ENCODE results near the gene TYW1.
"Not testable (repeated sequence)": the region's sequence is repeated elsewhere in the genome, so short reads cannot be mapped to it uniquely, and the experiment has no call there.

Gene TYW1

DNA sequence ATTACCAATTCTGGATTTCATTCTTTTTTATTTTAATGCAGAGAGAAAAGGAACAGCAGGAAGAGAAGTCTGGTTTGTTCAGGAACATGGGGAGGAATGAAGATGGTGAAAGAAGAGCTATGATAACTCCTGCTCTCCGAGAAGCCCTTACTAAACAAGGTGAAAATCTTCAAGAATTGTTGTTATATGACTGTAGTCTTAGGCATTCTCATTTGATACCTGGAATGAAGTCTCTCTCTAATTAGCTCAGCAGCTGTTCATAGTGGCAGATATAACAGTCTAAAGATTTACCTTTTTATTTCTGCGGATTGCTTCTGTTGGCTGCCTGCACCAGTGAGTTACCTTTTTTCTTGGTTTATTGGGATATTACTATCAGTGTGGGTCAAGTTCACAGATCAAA lies 53.3 kb downstream of the TYW1 start:
- DNase-seq = not testable (repeated sequence)

DNA sequence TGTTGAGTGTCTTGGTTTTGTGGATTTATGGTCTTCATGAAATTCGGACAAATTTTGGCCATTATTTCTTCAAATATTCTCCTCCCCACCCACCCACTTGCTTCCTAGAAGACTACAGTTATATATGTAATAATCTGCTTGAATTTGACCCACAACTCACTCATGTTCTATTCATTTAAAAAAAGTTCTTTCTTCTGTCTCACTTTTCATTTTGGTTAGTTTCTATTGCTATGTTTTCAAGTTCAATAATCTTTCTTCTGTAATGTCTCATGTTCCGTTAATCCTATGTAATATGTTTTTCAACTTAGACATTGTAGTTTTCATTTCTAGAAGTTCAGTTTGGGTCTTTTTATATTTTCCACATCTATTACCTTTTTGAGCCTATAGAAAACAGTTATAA lies 55.5 kb downstream of the TYW1 start:
- peak; percentile 45 for DNase-seq

DNA sequence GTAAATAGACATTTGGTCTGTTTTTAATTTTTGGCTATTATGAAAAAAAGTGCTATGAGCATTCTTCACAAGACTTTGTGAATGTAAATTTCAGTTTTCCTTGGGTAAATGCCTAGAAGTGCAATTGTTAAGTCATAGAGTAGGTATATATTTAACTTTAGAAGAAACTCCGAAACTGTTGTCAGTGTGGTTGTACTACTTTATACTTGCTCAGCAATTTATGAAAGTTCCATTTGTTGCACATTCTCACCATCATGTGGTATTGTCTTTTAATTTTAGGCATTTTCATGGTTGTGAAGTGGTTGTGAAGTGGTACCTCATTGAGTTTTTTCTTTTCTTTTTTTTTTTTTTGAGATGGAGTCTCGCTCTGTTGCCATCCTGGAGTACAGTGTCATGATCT lies 60.0 kb downstream of the TYW1 start:
- no peak for DNase-seq

DNA sequence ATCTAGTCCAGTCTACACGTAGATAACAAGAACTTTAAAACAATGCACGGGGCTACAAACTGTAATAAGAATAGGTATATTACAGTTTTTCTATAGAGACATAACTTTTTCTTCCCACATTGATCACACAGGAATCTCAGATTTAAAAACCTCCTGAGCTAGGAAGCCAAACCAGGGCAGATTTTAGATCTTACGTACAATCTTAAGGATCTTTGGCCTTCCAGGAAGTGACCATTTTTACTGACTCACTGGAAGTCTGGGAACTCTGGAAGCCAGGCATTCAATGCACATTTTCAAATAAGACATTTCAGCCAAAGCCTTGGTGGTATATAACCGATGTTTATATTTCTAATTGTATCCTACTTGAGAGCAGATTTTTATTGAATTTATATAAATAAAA lies 64.7 kb downstream of the TYW1 start:
- not testable (repeated sequence) for DNase-seq

DNA sequence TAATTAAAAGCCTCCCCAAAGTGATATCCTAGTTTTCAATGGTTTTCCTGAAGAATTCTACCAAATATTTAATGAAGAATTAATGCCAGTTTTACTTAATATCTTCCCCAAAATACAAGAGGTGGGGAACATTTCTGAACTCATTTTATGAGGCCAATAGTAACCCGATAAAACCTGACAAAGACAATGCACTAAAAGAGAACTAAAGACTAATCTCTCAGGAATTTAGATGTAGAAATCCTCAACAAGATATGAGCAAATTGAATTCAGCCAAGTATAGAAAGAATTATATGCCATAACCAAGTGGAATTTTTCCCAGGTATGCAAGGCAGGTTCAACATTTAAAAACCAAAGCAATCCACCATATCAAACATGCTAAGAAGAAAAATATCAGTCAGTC lies 66.2 kb downstream of the TYW1 start:
- DNase-seq = not testable (repeated sequence)

DNA sequence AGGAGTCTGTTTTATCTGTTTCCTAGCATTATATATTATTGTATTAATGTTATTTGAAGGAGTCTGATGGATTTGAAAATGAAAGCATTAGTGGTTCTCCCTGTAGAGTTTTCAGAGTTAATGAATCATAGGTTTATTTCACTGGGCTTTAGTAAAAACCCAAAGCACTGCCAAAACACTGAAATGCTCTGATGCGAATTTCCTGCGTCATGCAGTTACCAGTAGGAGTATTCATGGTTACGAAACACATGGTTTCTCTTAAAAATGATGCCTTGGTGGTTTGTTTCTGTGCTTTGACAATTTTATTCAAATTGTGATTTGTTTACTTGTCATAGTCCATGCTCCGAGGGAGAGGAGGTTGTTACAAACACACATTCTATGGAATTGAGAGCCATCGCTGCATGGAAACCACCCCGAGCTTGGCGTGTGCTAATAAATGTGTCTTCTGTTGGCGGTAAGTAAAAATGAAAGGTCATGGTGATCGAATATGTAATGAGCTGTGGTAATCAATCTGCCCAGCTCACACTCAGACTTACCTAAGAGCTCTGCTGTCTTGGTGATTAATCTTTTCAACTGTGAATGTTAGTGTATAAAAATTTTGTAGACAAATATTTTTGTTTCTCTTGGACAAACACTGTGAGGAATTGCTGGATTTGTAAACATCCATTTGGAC lies 70.5 kb downstream of the TYW1 start:
- DNase-seq = peak; percentile 20

DNA sequence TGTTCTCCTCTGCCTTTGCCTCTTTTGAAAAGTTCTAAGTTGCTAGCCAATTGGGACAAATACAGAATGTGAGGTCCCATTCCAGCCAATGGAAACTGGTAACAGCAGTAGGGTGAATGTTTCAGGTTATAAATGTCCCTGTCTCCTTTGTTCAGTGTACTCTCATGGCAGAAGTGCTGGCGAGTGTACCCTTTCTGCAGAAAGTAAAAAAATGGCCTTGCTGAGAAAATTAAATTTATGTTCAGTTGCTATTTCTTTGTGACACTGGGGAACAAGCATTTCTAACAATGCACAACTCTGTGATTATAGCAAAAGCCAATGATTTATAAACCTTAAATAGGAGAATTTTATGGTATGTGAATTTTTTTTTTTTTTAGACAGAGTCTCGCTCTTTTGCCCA lies 79.5 kb downstream of the TYW1 start:
- not testable (repeated sequence) for DNase-seq

DNA sequence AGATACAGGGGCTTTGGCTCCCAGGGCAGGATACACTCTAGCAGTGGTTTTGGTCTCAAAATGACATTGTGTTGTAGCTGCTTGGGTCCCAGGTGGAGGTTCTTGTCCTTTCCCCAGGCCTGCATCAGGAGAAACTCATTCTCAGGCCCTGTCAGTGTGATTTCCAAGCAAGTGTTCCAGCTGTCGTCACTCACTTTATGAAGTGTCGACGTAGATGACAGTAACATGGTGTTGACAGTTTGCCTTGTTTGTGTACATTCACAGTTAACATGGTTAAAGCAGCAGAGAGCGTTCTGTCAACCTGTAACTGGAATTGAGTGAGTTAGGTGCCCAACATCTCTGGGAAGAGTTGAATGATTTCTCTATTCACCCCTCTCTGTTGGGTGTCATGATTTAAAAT lies 86.2 kb downstream of the TYW1 start:
- not testable (repeated sequence) for DNase-seq

DNA sequence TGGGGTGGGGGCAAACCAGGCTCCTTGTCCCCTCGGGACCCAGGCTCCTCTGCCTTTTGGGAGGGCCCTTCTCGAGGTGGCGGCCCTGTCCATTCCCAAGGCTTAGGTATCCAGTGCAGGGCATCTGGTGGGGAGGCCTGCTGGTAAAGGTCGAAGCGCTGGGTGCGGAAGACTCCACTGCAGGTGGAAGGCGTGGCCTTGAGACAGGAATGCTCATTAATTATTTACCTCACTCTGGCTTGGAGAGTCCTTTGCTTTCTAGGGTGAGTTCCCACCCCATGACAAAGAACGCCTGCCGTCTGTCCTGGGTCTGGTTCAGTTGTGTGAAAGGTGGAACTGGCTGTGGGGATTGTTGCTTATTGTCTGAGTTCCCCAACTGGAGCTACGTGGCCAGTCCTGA lies 92.6 kb downstream of the TYW1 start:
- DNase-seq = not testable (repeated sequence)

DNA sequence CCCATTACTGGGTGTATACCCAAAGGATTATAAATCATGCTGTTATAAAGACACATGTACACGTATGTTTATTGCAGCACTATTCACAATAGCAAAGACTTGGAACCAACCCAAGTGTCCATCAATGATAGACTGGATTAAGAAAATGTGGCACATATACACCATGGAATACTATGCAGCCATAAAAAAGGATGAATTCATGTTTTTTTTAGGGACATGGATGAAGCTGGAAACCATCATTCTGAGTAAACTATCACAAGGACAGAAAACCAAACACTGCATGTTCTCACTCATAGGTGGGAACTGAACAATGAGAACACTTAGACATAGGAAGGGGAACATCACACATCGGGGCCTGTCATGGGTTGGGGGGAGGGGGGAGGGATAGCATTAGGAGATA lies 94.4 kb downstream of the TYW1 start:
- not testable (repeated sequence) for DNase-seq

DNA sequence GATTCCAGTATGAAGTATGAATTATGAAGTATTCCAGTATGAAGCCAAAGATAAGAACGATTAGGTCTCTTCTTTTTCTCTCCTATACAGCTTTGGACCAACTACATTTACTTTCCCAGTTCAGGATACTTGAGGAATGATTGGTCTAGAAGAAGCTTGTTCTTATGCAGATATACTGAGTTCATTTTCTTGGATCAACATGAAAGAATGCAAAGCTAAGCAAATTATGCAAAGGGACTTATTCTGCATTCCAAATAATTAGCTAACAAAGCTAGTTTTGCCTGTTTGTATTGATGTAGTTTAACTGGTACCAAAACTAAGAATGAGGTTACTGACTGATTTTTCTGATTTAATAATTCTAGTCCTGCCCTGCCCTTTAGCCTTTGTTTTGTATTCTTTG lies 101.4 kb downstream of the TYW1 start:
- not testable (repeated sequence) for DNase-seq

DNA sequence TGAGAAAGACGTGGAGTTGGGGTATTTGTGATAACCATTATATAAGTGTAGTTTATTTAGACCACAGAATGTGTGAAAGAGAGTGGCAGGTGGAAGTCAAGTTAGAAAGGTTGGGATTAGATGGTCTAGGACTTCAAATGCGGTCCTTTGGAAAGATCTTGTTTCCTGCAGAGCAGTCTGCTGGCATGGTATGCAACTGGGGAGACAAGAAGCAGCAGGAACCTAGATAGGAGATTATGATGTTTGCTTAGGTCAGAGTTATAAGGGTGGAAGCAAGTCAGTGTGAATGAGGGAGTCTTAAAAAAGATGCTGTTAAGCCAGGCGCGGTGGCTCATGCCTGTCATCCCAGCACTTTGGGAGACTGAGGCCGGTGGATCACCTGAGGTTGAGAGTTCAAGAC lies 102.8 kb downstream of the TYW1 start:
- not testable (repeated sequence) for DNase-seq

DNA sequence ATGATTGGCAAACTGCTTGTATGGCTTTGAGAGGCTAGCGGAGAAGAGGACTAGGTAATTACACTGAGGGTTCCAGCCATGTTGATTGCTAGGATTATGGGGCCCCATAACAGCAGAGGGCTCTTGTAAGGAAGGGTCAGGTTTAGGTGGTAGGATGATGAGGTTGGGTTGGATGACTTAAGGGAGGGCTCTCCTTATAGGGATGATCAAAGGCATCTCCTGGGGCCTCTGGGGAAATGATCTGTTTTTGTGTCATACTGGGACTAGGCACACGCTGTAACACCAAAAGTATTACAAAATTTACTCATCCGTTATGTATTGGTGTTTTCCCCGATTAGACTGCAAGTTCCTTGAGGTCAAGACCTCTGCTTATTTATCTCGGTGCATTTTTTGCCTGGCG lies 103.4 kb downstream of the TYW1 start:
- not testable (repeated sequence) for DNase-seq

DNA sequence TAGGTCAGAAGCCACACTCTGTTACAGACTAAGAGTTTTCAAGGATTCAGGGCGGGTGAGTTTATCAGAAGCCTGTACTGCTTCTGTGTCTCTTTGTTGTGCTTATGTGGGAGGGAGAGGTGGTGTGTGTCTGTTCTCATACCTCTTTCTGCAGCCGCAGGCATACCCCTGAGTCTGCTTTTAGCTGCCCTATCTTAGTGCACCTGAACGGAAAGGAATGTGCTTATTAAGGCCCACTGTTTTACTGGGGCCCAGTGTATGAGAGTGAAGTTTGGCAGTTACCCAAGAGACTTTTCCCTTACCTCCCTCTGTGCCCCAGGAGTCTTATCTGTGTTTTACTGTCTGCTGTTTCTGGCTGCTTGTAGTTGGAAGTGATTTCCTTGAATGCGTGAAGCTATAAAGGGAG lies 104.3 kb downstream of the TYW1 start:
- no peak for DNase-seq

DNA sequence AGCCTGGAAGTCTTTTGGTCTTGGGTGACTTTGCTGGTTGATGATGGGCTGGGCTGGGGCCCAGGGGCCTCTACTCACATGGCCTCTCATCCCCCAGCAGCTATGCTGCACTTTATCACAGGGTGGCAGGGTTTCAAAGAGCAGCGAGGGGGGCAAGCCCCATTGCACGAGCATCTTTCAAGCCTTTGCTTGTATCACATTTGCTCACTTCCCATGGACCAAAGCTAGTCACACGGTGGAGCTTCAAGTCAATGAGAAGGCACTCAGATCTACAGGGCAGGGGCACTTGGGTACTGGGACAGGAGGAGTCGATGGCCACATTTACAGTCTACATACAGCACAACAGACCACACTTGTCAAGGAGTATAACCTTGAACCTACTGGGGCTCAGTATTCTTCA lies 108.3 kb downstream of the TYW1 start:
- DNase-seq = not testable (repeated sequence)

DNA sequence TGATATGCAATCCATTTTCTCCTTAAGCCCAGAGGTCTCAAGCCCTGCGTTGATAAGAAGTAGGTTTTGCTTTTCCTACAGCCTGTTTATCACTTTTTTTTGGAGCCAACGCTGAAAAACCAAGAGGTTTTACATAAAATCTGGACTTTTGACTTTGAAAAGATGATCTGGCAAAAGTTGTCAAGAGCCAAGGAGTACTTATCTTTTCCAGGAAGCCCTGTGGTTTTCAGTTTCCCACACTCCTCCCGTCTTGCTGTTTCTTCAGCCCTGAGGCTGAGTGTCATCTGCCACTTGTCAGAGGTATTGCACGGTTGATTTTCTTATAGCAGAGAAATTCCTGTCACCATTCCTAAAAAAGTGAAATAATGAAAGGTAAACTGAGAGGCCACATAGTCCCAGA lies 108.7 kb downstream of the TYW1 start:
- DNase-seq = peak; percentile 26

DNA sequence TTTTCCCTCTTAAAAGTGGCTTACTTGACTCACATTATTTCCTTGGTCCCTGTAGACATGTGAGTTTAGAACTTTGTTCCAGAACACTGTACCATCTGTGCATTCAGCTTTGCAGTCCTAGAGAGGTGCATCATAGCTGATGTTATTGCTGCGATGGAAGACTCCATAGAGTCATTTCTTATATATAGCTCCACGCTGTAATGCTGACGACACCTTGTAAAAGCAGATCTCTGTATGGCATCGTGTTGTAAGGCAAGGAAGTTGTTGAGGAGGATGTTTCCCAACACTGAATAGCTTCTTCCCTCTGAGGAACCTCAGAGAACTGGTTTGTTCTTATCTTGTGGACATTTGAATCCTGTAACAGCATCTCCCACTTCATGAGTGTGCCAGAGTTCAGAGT lies 109.6 kb downstream of the TYW1 start:
- DNase-seq = not testable (repeated sequence)

DNA sequence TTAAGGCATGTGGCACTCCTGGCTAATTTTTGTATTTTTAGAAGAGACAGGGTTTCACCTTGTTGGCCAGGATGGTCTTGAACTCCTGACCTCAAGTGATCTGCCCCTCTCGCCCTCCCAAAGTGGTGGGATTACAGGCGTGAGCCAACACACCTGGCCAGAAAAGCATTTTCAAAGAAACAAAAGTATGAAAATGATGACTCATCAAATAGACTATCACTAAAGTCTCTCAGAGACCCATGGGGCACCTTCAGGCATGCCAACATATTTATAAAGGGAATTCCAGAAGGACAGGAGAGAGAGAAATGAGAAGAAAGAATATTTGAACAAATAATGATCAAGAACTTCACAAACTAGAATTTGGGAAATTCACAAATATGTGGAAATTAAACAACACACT lies 114.7 kb downstream of the TYW1 start:
- not testable (repeated sequence) for DNase-seq

DNA sequence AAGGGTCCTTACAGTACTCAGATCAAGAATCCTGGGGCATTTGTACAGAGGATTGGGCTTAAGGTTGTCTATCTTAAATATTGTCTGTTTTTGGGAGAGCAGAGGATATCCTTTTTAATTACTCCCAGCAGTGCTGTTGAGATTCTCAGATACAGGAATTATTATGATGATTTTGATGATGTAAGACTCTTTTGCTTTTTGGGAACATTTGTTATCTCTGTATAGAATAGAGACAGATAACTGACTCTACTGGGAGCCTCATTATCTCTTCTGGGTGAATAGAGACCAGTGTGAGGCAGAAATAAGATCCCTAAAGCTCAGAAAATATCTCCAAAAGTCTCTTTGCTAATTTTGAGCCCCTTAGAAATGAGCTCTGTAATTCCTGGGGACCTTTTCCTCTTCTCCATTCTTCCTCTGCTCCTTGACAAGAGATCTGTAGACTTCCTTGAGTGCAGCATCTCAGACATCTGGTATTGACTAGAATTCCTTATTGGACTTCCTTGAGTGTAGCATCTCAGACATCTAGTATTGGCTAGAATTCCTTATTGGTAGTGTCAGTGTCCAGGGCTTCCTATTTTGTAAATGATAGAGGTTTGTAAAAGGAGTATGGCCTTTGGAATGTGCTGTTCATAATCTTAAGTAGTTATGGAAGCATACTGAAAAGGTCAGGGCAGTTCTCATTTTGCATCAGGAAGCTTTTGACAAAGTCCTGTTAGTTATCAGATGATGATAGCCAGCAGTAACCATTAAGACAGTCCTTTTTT lies 118.0 kb downstream of the TYW1 start:
- not testable (repeated sequence) for DNase-seq

DNA sequence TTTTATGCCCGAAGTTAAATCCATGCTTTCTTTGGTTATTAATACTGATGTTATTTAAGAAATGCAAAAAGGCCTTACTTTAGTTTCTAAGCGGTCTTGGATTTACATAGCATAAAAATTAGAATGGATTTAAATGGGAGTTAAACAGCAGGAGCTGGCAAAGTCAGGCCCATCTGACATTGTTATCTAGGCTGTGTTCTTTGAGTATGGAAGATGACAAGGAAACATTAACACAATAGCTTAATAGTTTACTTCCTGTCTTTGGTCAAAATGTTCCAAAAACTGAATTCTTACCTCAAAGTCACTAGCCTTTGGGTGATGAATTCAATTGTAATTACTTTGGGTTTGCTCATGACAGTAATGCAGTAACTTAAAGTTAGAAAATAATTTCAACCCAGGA lies 123.9 kb downstream of the TYW1 start:
- not testable (repeated sequence) for DNase-seq

DNA sequence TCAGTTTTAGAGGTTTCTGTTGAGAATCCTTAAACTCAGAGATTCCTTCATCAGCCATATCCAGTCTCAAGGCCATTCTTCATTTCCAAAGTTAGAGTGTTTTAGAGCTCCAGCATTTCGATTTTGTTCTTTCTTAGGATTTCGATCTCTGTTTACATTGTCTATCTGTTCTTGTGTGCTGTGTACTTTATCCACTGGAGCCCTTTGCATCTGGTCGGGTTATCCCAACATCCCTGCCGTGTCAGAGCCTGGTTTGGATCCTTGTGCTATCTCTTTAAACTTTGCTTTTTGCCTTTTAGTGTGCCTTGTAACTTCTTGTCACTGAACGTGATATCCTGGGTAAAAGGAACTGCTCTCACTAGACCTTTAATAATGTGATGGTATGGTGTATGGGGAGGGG lies 131.6 kb downstream of the TYW1 start:
- not testable (repeated sequence) for DNase-seq

DNA sequence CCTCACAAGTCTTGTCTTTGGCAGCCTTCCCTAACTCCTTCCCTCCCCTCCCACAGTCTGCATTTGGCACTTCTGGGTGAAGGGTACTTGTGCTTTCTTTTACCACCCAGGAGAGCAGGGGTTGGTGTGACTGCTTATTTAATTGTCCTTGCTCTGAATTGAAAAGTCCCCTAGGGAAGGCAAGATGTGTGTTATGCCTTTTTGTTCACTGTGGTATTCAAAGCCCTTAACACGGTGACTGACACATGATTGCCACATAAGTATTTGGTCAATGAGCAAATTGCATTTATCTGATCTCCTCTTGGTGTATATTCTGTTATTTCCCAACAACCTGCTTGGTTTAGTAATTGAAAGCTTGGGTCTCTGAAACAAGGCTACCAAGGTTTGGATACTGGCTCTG lies 134.1 kb downstream of the TYW1 start:
- DNase-seq = not testable (repeated sequence)

DNA sequence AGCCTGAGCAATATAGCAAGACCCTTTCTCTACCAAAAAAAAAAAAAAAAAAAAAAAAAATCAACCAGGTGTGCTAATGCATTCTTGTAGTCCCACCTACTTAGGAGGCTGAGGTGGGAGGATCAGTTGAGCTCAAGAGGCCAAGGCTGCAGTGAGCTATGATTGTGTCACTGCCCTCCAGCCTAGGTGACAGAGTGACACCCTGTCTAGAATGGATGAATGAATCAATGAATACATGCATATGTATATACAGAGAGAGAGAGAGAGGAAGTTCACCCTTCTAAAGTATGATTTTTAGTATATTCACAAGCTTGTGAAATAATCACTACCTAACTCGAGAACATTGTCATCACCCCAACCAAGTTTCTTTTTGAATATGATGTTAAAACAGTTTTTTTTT lies 138.3 kb downstream of the TYW1 start:
- DNase-seq = peak; percentile 78
